22Rv1 (cell line): ENCODE data around the gene CC2D2A.

ENCODE experiments used
- H3K27ac ChIP-seq: fragments of 450-650 bp; 2 replicates; pipeline ENCODE4 v1.5.1; 2017
- CTCF ChIP-seq: fragments of 450-650 bp; IDR thresholded peaks from 2 replicates; pipeline ENCODE4 v1.5.1; 2017; ENCODE audit warnings: mild to moderate bottlenecking
- ZFX ChIP-seq: fragments of 450-650 bp; IDR thresholded peaks from 2 replicates; pipeline ENCODE4 v1.6.1; 2017; ENCODE audit warnings: antibody characterized with exemption, borderline replicate concordance

CC2D2A gene

GRCh38 chr4:15469402-15470127 lies at the start of gene CC2D2A:
CC2D2A (plus strand) TSS chr4:15469882; CDS start chr4:15475933, 6,051 bp downstream.
- TF ChIP-seq ZFX (no peak), CTCF (no peak)
- H3K27ac ChIP-seq: no peak within 1 kb of the TSS

- TF ChIP-seq ZFX (no peak), CTCF (no peak)
- no peak overlapping the region for H3K27ac ChIP-seq
These were observed 49.0 kb upstream of the CC2D2A start for GRCh38 chr4:15420642-15421041.

- no peak overlapping the region for H3K27ac ChIP-seq
- TF ChIP-seq CTCF (no peak), ZFX (no peak)
These were observed 46.4 kb upstream of the CC2D2A start for GRCh38 chr4:15423285-15423711.

- no peak overlapping the region for H3K27ac ChIP-seq
- TF ChIP-seq CTCF: no peak
- TF ChIP-seq ZFX: no peak
These were observed 44.2 kb upstream of the CC2D2A start for GRCh38 chr4:15425520-15425919.

GRCh38 chr4:15427161-15427560 lies 42.5 kb upstream of the CC2D2A start:
- no peak overlapping the region for H3K27ac ChIP-seq
- no peak for TF ChIP-seq CTCF
- no peak for TF ChIP-seq ZFX

- no peak for TF ChIP-seq CTCF
- TF ChIP-seq ZFX: no peak
- H3K27ac ChIP-seq: no peak within 1 kb of the TSS
These were observed 42.0 kb upstream of the CC2D2A start, which contains the start of gene C1QTNF7 for GRCh38 chr4:15427701-15428100. C1QTNF7 (plus strand) TSS chr4:15428033; CDS start chr4:15435744, 7,711 bp downstream.

GRCh38 chr4:15428611-15429010 lies 41.1 kb upstream of the CC2D2A start:
- no peak for TF ChIP-seq CTCF
- TF ChIP-seq ZFX: no peak
- H3K27ac ChIP-seq: no peak overlapping the region
